ENCODE measurements around the gene SYNE2. TPM values are rescaled to one million over a fixed set of nuclear protein-coding genes. Genes with fewer than 3 reads are reported as not detected.

Gene SYNE2
- total and polyA plus RNA-seq, 2 donors (not counting 3 experiments of a cell fraction or from before 2014, with no cell fraction given) = 16.0 to 53.7 TPM

- Histone ChIP-seq H4K20me1 (replicated peaks; ENCODE audit: control insufficient read depth, extremely low read depth, insufficient read depth, low read length) (no peaks in the 10 kb centered on the region), H3K4me3 (replicated peaks in 1 of 3; ENCODE audit: insufficient read depth in 1 of 3, low read depth in 1 of 3, low read length in 3 of 3) (no peak overlapping the region), H3K4me2 (ENCODE audit: insufficient read depth, low read length) (no peak overlapping the region), H3K9me1 (replicated peaks; ENCODE audit: control insufficient read depth, extremely low read depth, insufficient read depth, low read length) (no peaks in the 10 kb centered on the region), H3K79me2 (ENCODE audit: control insufficient read depth, insufficient read depth, low read length) (no peaks in the 10 kb centered on the region), H3K36me3 (ENCODE audit: control insufficient read depth in 2 of 2, extremely low read depth in 1 of 2, insufficient read depth in 2 of 2, low read length in 2 of 2) (peaks cover 0 to 19% of the 10 kb centered on the region in 2 experiments), H3K4me1 (ENCODE audit: control insufficient read depth, extremely low read depth, insufficient read depth, low read length) (no peaks in the 10 kb centered on the region), H3K27me3 (ENCODE audit: control insufficient read depth in 2 of 2, insufficient read depth in 2 of 2, low read length in 2 of 2) (no peaks in the 10 kb centered on the region), H2AFZ (ENCODE audit: low read depth, low read length) (no peak overlapping the region), H3K9me3 (replicated peaks; ENCODE audit: control insufficient read depth, insufficient read depth, low read length) (no peaks in the 10 kb centered on the region), H3K9ac (replicated peaks; ENCODE audit: extremely low read depth, insufficient read depth, low read length) (no peak overlapping the region), H3K27ac (ENCODE audit: insufficient read depth, low read depth, low read length) (no peak overlapping the region)
- DNase-seq (ENCODE audit: low read depth, low spot score) (no peak), FAIRE-seq (no peak)
- BruUV-seq (replicated peaks) = no TSS peak
- dilution Hi-C loops (cut with MboI; ENCODE audit: extremely low pct_ligation_motif_present, low sequenced_read_pairs) (no loop called here), intact Hi-C loops (cut with micrococcal nuclease) (no loop called here)
- ChIA-PET CTCF (interaction anchor here (0.8 to 1.2 kb wide), 3 partner anchors 8 to 83 kb away, joined by 3 to 4 read pairs (median 3); no protein-coding TSS in a partner anchor), POLR2A (no interaction called here)
- no peak for TF ChIP-seq JUN (IDR thresholded peaks at IDR 0.05; ENCODE audit: borderline replicate concordance, insufficient read depth, insufficient read length, low read depth)
- TF ChIP-seq, protein P1, sequence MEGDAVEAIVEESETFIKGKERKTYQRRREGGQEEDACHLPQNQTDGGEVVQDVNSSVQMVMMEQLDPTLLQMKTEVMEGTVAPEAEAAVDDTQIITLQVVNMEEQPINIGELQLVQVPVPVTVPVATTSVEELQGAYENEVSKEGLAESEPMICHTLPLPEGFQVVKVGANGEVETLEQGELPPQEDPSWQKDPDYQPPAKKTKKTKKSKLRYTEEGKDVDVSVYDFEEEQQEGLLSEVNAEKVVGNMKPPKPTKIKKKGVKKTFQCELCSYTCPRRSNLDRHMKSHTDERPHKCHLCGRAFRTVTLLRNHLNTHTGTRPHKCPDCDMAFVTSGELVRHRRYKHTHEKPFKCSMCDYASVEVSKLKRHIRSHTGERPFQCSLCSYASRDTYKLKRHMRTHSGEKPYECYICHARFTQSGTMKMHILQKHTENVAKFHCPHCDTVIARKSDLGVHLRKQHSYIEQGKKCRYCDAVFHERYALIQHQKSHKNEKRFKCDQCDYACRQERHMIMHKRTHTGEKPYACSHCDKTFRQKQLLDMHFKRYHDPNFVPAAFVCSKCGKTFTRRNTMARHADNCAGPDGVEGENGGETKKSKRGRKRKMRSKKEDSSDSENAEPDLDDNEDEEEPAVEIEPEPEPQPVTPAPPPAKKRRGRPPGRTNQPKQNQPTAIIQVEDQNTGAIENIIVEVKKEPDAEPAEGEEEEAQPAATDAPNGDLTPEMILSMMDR (IDR thresholded peaks at IDR 0.05; ENCODE audit: extremely low read depth in 1 of 2, insufficient read depth in 1 of 2, low read depth in 1 of 2, low read length in 2 of 2) = no peak
- no peak for TF ChIP-seq FOS (IDR thresholded peaks at IDR 0.05; ENCODE audit: borderline replicate concordance, insufficient read depth, low read length)
- TF ChIP-seq EZH2 (IDR thresholded peaks at IDR 0.05; ENCODE audit: borderline replicate concordance, low read depth, low read length, severe bottlenecking) = no peak
- TF ChIP-seq GATA2 (IDR thresholded peaks at IDR 0.05; ENCODE audit: insufficient read depth, insufficient read length, low read depth, low read length) = no peak
- TF ChIP-seq POLR2A (IDR thresholded peaks at IDR 0.05; ENCODE audit: low read depth, low read length) = no peak
- no peak for TF ChIP-seq MYC (IDR thresholded peaks at IDR 0.05; ENCODE audit: low read depth, low read length)
- no peak for TF ChIP-seq MAX (IDR thresholded peaks at IDR 0.05; ENCODE audit: insufficient read depth, insufficient read length)
- TF ChIP-seq POLR2AphosphoS5 (IDR thresholded peaks at IDR 0.05; ENCODE audit: insufficient read depth, low read depth, low read length) = no peak
These were observed 367.7 kb downstream of the SYNE2 start for GRCh38 chr14:64220466-64220865.

Data from endothelial cell of umbilical vein (primary cell).